HG03175 (cell line): Measurements from ENCODE around the gene ARPC1B.
"Not testable (repeated sequence)": the region's sequence is repeated elsewhere in the genome, so short reads cannot be mapped to it uniquely, and the experiment has no call there.

Experiments used
- ATAC-seq: cut with Tn5 transposase; IDR thresholded peaks from one replicate; pipeline ENCODE4 v1.9.1; 2021; ENCODE audit warnings: mild to moderate bottlenecking, moderate library complexity; ENCODE audit not compliant: unreplicated experiment

ARPC1B gene

DNA sequence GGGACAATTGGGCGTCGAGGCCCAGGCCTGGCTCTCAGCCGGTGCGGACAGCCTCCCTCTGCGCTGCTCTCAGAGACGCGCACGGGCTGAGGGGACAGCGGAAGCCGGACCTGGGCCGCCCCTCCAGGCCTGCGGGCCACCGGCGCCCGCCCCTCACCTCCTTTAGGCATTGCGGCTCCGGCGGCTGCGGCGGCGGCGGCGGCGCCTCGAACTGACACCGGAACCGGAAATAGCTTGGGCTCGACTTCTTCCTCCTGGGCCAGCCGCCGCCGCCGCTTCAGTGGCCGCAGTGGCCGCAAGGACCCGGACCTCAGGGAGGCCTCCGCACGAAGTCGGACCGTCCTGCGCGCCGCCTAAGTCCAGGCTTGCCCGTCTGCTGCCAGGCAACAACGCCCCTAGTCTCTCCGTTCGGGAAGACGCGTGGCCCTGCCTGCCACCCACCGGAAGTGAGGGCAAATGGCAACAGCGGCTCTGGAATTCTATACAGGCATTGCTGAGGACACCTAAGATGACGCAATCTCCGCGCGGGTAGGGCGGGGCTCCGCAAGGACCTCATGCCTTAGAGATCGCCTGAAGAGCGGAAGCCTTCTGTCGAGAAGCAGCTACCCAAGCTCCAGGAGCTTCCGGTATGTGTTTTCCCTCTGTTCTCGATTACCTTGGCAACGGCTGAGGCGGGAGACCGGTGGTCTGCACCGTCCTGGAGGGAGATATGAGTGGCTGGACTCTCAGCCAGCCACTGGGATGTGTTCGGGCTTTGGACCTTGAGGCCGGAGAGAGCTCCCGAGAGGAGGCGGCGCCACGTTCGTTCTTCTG is 34.1 kb downstream of the ARPC1B start, which contains the start of the genes BUD31 and PDAP1:
Gene BUD31, plus strand, starts transcription at position 591 of the 813 bp plus-strand sequence. CDS start 2,124 bp downstream, outside the sequence.
Gene PDAP1, minus strand, starts transcription at position 219 of the 813 bp plus-strand sequence. Its CDS starts 49 bp downstream, at position 170.
- ATAC-seq: peak; percentile 72

- peak; percentile 16 for ATAC-seq
Observed at GRCh38 chr7:99409192-99409572, 34.7 kb downstream of the ARPC1B start.

- no peak for ATAC-seq
Observed at GRCh38 chr7:99409806-99410205, 35.3 kb downstream of the ARPC1B start.

DNA sequence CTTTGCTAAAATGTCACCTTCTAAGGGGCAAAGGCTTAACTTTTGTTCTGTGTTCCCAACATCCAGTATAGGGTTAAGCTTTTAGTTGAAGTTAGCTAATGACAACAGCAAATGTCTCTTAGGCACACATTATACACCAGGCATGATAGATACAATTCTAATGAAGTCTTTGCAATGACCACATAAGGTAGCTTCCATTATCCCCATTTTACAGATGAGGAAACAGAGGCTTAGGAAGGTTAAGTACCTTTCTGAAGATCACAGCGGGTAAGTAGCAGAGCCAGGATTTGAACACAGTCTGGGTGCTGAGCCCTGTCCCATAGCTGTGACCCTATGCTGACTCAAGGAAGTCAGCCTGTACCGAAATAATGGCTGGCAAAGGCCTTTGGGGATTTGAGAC is 36.1 kb downstream of the ARPC1B start:
- no peak for ATAC-seq

GRCh38 chr7:99415513-99416127 is 41.1 kb downstream of the ARPC1B start:
- ATAC-seq: not testable (repeated sequence)

DNA sequence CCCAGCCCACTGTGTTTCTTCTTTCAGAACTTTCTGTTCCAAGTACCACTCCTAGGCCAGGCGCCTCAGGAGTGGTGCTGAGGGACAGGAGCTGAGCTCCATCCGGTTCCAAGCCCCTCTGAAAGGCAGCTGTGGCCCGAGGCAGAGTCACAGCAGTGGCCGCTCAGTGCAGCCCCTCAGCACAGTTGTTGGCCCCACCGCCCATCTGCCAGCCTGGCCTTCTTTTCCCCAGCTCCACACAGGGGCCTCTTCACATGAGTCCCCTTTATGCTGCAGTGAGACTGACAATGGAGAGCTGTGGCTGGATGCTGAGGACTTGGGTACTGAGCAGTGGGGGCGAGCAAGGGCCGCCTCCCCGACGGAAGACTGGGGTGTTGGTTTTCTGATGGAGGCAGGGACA is 43.7 kb downstream of the ARPC1B start:
- ATAC-seq: no peak

DNA sequence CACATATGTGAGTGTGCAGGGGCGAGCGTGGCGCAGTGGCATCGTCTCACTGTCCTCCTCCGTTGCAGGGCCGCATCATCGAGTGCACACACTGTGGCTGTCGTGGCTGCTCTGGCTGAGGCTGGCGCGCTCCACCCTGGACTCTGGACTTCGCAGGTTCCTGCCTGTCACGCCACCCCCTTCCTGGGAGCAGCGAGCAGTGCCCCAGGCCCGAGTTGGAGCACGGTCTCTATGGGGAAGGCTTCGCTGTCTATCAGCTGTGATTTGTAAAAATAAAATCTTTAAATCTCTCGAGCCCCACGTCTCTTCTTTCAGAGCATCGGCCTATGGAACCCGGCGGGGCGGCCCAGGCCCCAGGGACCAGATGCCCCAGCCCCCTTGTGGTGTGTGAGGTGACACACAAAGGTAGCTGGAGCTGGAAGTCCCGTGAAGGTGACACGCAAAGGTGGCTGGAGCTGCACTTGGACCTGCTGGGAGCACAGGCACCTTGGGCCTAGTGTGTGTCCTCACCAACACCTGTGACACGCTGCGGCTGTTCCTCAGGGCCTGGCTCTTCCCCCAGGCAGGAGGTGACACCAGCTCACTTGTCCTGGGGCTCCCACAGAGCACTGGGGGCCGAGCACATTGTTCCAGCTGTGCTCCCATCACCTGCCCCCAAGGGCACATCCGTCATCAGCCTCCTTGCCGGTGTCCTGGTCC is 44.9 kb downstream of the ARPC1B start:
- no peak for ATAC-seq

- no peak for ATAC-seq
Observed at GRCh38 chr7:99420213-99420612, 45.7 kb downstream of the ARPC1B start.

DNA sequence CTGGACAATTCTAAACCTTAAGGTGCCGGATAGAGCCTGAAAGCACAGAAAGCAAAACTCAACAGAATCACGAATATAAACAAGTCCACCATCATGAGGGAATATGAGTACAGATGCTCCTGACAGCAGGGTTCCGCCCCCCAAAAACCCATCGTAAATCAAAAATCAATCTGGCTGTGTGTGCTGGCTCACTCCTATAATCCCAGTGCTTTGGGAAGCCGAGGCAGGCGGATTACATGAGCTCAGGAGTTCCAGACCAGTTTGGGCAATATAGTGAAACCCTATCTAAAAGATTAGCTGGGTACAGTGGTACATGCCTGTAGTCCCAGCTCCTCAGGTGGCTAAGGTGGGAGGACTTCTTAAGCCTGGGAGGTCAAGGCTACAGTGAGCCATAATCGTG is 46.5 kb downstream of the ARPC1B start:
- ATAC-seq: no peak

GRCh38 chr7:99422186-99422585 is 47.7 kb downstream of the ARPC1B start:
- no peak for ATAC-seq

GRCh38 chr7:99422625-99423024 is 48.1 kb downstream of the ARPC1B start:
- ATAC-seq: no peak

- no peak for ATAC-seq
Observed at GRCh38 chr7:99424932-99425730, 50.6 kb downstream of the ARPC1B start.

DNA sequence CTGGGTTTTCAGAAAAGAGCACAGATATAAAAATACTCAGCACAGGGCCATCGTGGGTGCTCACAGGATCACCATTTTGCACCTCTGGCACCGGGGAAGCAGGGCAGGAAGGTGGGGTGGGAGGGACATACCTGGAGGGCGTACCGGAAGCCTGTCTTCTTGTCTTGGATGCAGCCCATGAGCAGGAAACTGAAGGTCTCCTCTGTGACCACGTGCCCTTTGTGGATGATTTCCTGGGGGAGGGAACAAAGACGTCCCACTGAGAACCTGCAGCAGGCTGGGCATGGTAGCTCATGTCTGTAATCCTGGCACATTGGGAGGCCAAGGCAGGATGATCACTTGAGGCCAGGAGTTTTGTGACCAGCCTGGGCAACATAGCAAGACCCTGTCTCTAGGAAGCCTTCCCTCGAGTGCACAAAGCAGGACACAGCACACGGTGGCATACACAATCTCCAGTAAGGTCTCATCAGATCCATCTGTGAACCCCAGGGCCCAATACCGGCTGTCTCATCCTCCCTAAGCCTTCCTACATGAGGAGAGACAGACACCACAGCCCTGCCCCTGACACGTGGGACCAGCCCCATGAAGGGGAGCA is 54.5 kb downstream of the ARPC1B start:
- no peak for ATAC-seq

DNA sequence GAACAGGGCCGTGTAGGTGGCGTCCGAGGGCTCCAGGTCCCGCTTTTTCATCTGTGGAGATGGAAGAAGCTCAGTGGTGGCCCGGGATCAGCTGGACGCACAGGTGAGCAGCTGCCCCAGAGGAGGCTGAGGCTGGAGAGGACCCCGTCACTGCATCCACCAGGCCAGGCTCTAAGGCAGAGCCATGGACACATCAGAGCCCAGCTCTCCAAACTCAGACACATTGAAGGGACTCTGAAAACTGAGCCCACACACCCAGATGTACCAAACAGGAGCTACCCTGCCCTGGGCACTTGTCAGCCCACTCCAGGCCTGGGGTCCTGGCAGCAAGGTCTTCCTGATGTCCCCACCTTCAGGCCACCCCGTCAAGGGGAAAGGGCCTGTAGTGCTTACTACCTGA is 55.2 kb downstream of the ARPC1B start:
- ATAC-seq: no peak

DNA sequence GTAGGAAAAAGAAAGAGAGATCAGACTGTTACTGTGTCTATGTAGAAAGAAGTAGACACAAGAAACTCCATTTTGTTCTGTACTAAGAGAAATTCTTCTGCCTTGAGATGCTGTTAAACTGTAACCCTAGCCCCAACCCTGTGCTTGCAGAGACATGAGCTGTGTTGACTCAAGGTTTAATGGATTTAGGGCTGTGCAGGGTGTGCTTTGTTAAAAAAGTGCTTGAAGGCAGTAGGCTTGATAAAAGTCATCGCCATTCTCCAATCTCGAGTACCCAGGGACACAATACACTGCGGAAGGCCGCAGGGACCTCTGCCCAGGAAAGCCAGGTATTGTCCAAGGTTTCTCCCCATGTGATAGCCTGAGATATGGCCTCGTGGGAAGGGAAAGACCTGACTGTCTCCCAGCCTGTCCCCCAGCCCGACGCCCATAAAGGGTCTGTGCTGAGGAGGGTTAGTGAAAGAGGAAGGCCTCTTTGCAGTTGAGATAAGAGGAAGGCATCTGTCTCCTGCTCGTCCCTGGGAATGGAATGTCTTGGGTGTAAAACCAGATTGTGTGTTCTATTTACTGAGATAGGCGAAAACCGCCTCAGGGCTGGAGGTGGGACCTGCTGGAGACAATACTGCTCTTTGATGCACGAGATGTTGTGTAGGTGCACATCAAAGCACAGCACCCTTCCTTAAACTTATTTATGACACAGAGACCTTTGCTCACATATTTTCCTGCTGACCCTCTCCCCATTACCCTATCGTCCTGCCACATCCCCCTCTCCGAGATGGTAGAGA is 57.4 kb downstream of the ARPC1B start:
- ATAC-seq: not testable (repeated sequence)

DNA sequence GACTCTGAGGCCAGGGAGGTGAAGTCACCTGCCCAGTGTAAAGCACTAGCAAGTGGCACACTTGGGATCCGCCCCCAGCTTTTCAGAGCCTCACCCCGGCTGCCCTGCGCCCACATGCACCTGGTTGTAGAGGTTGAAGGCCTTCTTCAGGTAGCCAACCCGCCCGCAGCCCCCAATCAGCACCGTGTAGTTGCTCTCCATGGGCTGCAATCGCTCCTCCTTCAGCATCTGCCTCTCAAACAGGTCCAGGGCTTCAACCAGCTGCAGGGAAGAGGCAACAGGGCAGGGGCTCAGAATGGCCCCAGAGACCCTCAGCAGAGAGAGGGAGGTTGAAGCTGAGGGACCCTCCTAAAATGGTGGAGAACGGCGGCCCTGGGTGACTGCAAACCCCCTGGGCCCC is 58.6 kb downstream of the ARPC1B start:
- no peak for ATAC-seq

- ATAC-seq: peak; percentile 3
Observed at GRCh38 chr7:99437946-99438572, 63.5 kb downstream of the ARPC1B start.

GRCh38 chr7:99438573-99439480 is 64.3 kb downstream of the ARPC1B start, which contains the start of the genes CPSF4 and PTCD1:
Gene CPSF4, plus strand, starts transcription at chr7:99438943. Its CDS starts 140 bp downstream, at chr7:99439083.
Gene PTCD1, minus strand, starts transcription at chr7:99438798. Its CDS starts 3,556 bp downstream, at chr7:99435242.
- peak; percentile 90 for ATAC-seq
